Right lung (tissue), 5 donors: ENCODE measurements around the gene YPEL3. TPM values are rescaled to one million over a fixed set of nuclear protein-coding genes. Genes with fewer than 3 reads are reported as not detected.
"Not testable (repeated sequence)": the region's sequence is repeated elsewhere in the genome, so short reads cannot be mapped to it uniquely, and the experiment has no call there.

Experiments
- DNase-seq, 2 donors: peaks; one replicate each; pipeline ENCODE4 v3.0.0-alpha.2; 2013
- polyA plus RNA-seq, 5 donors: library from polyadenylated mRNA; unstranded; fragments of 120-200 nt; gene quantifications; one replicate each; pipeline versions ENCODE4 v1.2.1 to v1.2.3, GENCODE V29; 2013; ENCODE audit warnings: inconsistent platforms in 1 of 5, low replicate concordance in 1 of 5; ENCODE audit not compliant: insufficient read length in 5 of 5, insufficient read depth in 1 of 5

YPEL3 gene
- polyA plus RNA-seq, 5 donors, result 49.0 to 73.2 (median 55.0) TPM

GRCh38 chr16:30120340-30121105, 24.5 kb upstream of the YPEL3 start:
- DNase-seq, result no peak

GRCh38 chr16:30119428-30119827, 23.4 kb upstream of the YPEL3 start:
- no peak for DNase-seq

- DNase-seq, result no peak
Measured at GRCh38 chr16:30117768-30118167, 21.8 kb upstream of the YPEL3 start.

- DNase-seq, result no peak
Measured at GRCh38 chr16:30116291-30117207, 20.5 kb upstream of the YPEL3 start.

DNA sequence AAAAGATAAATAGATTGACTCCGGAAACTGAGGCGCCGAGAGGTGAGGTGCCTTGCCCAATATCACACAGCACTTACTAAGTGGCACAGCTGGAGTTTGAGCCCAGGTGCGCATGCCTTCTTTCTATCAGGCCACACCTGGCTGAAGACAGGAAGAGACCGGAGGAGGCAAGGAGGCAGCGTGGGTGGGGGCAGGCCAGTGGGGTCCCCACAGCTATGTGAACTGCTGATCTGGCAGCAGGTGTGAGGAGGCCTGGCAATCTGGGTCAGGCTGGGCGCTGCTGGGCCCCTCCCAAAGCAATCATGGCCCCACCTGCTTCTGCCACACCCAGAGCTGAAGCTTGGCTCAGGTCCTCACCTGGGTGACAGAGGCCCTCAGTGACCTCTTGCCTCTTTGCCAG, 19.2 kb upstream of the YPEL3 start:
- DNase-seq, result no peak

GRCh38 chr16:30114833-30115232, 18.8 kb upstream of the YPEL3 start:
- not testable (repeated sequence) for DNase-seq

GRCh38 chr16:30114411-30114810, 18.4 kb upstream of the YPEL3 start:
- DNase-seq, result no peak

GRCh38 chr16:30113711-30114333, 17.8 kb upstream of the YPEL3 start:
- no peak for DNase-seq

GRCh38 chr16:30113031-30113710, 17.2 kb upstream of the YPEL3 start, which contains the start of gene GDPD3:
GDPD3 (minus strand) TSS chr16:30113537; CDS start chr16:30113478, 59 bp downstream.
- DNase-seq, result no peak

DNA sequence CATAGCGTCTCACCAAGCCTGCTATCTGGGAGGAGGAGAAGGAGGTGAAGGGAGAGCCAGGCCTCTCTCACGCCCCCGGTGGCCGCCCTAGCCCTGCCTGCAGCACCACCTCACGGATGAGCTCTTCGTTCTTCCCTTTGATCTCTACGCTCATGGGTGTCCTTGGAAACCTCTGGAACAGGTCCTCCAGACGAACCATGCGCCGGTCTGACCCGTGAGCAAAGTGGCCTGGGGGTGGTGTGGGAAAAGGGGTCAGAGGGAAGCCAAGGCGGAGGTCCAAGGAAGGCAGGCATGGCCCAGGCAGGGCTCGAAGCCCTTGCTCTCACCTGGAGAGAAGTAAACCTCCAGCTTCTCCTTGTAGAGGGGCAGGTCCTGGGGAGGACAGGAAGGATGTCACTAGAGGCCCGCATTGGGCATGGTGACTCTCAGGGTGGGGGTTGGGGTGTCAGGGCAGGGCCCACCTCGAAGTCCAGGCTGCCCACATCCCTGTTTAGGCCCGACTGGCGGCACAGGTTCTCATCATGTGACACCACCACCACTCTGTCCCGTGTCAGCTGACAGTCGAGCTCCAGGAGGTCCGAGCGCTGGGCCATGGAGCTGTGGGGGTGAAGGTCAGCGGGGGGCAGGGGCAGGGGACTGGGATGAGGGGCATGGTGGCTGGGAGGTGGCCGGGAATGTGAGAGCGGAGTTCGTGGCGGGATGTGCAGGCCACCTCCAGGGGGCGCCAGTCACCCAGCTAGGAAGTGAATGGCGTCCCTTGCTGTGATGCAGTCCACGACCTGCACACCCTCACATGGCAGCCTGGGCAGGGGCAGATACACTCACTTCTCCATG, 16.4 kb upstream of the YPEL3 start:
- no peak for DNase-seq

DNA sequence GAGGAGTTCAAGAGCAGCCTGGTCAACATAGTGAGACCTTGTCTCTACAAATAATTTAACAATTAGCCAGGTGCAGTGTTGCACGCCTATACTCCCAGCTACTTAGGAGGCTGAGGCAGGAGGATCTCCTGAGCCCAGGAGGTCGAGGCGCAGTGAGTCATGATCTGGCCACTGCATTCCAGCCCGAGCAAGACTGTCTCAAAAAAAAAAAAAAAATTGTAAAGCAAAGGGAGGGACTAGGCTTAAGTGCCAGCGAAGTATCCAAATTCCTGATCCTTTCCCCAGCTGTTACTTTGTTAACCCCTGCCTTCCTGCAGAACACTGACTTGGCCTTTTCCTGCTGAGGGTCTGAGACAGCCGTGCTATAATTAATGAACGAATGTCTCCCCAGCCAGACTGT, 14.6 kb upstream of the YPEL3 start:
- DNase-seq, result no peak

DNA sequence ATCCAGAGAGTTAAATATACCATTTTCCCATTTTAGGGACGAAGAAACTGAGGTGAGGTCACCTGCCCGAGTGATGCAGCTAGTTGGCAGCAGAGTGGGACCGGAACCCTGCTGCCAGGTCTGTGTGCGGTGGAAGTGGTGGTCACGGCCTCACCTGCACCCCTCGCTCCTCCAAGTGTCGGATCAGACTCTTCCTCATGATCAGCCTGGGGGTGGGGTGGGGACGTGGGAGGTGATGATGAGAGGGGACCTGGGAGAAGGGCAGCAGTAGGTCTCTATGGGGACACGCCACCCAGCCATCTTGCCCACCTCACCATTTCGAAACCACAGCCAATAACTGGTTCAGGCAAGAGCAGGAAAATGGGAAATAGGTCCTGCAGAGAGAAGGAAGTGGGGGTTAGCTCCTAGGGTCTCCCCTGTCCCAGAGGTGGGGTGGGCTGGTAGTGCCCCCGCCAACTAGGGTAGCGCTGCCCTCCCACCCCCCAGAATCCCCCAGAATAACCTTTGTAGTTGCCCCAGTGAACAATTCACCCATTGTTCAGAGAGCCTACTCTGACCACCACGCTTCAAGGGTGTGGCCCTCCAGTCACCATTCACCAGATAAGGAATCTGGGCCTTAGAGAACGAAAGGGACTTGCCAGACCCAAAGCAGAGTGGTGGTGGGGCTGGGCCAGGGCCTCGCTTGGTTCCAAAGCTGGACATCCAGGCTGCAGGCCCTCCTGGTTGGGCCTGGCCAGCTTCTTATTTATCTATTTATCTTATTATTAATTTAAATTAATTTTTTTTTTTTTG, 12.2 kb upstream of the YPEL3 start:
- no peak for DNase-seq

- DNase-seq, result no peak
Measured at GRCh38 chr16:30104492-30104891, 8.5 kb upstream of the YPEL3 start.

DNA sequence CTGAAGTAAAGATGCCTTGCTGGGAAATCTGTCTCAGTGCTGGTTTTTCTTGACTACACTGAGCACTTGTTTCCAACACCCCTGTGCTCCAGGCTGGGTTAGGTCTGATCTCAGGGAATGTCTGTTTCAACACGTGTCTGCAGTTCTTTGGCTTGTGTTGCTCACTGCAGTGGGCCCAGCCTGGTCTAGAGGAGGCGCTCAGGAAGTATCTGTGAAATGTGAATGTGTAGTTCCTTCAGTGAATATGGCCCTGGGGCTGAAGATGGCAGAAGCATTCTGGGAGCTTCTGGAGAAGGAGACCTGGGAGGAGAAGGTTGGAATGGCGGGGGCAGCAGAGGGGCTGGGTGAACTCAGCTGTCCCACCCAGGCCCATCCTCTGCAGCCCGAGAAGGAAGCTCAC, 8.1 kb upstream of the YPEL3 start:
- no peak for DNase-seq

DNA sequence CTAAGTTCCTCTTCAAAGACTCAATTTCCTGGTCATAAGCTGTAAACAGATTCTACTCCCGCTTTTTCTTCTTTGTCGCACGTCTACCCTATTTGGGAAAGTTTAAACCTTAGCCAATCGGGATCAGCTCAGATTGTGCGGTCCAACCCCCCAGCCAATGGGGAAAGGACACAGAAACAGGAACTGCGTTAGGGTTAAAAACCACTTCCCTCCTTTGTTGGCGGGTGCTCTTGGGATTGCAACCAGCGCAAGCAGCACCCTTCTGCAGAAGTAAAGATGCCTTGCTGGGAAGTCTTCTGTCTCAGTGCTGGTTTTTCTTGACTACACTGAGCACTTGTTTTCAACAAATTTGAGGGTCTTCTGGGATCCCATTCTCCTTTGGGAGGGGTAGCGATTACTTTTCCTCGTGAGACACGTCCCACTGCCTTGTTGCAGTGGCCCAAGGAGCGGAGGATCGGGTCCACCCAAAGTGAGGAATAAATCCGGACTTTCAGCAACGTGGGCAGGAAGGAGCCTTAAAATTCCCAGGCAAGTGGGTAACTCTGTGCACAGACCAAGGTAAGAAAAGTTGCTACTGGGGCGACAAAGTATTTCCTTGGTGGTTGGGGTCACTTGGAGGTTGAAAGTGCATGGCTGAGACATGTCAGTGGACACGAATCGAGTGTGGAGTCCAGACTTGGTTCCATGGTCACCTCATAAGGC, 1.0 kb upstream of the YPEL3 start:
- DNase-seq, result no peak

GRCh38 chr16:30095166-30096078, 591 bp downstream of the YPEL3 start:
- DNase-seq, result no peak

DNA sequence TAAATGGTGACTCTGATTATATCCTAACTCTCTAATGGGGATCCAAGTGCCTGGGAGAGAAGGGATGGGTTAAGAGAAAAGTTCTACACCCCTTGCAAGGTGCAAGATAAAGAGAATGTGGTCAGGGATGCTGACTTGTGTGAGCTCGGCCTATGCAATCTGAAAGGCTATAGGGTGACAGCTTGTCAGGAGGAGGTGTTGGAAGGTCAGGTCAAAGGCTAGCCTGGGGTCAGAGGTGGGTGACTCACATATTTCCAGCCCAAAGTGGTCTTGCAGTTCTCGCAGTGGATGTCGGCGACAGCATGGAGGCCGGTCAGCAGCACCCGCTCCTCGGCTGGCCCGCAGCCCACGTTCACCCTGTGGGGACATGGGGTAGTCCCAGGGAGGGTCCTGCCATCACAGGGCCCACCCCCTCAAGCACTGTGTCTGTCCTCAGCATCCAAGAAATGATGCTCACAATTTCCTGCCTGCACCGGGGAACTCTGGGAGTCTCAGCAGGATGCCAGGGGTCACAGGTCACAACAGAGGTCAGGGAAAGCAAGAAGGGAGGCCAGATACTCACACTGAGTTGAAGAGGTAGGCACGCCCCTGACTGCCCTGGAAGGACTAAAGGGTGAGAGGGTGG, 1.4 kb downstream of the YPEL3 start:
- no peak for DNase-seq
